IMR-90 (cell line): Measurements from ENCODE around the gene MICAL2. TPM values are rescaled to one million over a fixed set of nuclear protein-coding genes. Genes with fewer than 3 reads are reported as not detected.

Experiments
- ATAC-seq: fragments of 200-7000 bp; cut with Tn5 transposase; 2 replicates; pipeline ENCODE4 v1.9.1; 2020; ENCODE audit warnings: low read depth, mild to moderate bottlenecking, moderate library complexity
- BruUV-seq: library from RNA; stranded (reverse); fragments of 400-500 nt; replicated peaks from 2 replicates; lab custom pipeline; 2021; lab: Mats Ljungman, UMichigan
- CTCF ChIA-PET: fragments of 300-600 bp; formaldehyde crosslinking; extraction: SDS; loops from one replicate; lab custom pipeline; 2021; ENCODE audit warnings: antibody characterized with exemption; lab: Yijun Ruan, JAX
- POLR2A ChIA-PET: fragments of 300-600 bp; sonication (Branson Sonifier 250); formaldehyde crosslinking; loops from one replicate; lab custom pipeline; 2022; ENCODE audit warnings: antibody characterized with exemption; ENCODE audit not compliant: unreplicated experiment; lab: Charles Lee
- DNase-seq: peaks from one replicate; pipeline ENCODE4 v3.0.0; 2013
- H2AFZ ChIP-seq: replicated peaks from 2 replicates; pipeline ENCODE3; 2013; ENCODE audit warnings: low read length, mild to moderate bottlenecking; ENCODE audit not compliant: poor library complexity
- H2AK5ac ChIP-seq: 2 replicates; pipeline ENCODE4 v1.6.1; 2013; ENCODE audit warnings: low read depth, low read length, inconsistent platforms
- H2AK9ac ChIP-seq: replicated peaks from 2 replicates; pipeline ENCODE3; 2013; ENCODE audit warnings: mild to moderate bottlenecking, low read depth, low read length, moderate library complexity; ENCODE audit not compliant: poor library complexity
- H2BK120ac ChIP-seq: 2 replicates; pipeline ENCODE4 v1.6.1; 2013; ENCODE audit warnings: low read depth, low read length, inconsistent platforms
- H2BK15ac ChIP-seq: 3 replicates; pipeline ENCODE4 v1.6.1; 2013; ENCODE audit warnings: low read depth, low read length, inconsistent platforms
- H2BK20ac ChIP-seq: 2 replicates; pipeline ENCODE4 v1.6.1; 2013; ENCODE audit warnings: low read depth, mild to moderate bottlenecking, inconsistent platforms, low read length, moderate library complexity
- H2BK5ac ChIP-seq: 2 replicates; pipeline ENCODE4 v1.6.1; 2013; ENCODE audit warnings: mild to moderate bottlenecking, low read depth, low read length, inconsistent platforms; ENCODE audit not compliant: poor library complexity, severe bottlenecking
- H3K14ac ChIP-seq: replicated peaks from 2 replicates; pipeline ENCODE4 v1.6.1; 2013; ENCODE audit warnings: low read depth, low read length, inconsistent platforms
- H3K18ac ChIP-seq: 2 replicates; pipeline ENCODE4 v1.6.1; 2013; ENCODE audit warnings: low read depth, low read length, control low read depth
- H3K23ac ChIP-seq: 2 replicates; pipeline ENCODE4 v1.6.1; 2013; ENCODE audit warnings: low read depth, low read length, inconsistent platforms
- H3K27ac ChIP-seq: 2 replicates; pipeline ENCODE4 v1.5.1; 2013; ENCODE audit warnings: mild to moderate bottlenecking, control low read depth, low read length; ENCODE audit not compliant: insufficient read depth
- H3K27me3 ChIP-seq: 2 replicates; pipeline ENCODE4 v1.6.1; 2013; ENCODE audit warnings: low read length; ENCODE audit not compliant: control insufficient read depth, insufficient read depth
- H3K36me3 ChIP-seq: 2 replicates; pipeline ENCODE4 v1.6.1; 2013; ENCODE audit warnings: low read length, mixed read lengths; ENCODE audit not compliant: control insufficient read depth, insufficient read depth
- H3K4ac ChIP-seq: 2 replicates; pipeline ENCODE4 v1.6.1; 2013; ENCODE audit warnings: low read depth, low read length, inconsistent platforms
- H3K4me1 ChIP-seq: 2 replicates; pipeline ENCODE4 v1.6.1; 2013; ENCODE audit warnings: low read length, mixed read lengths; ENCODE audit not compliant: control insufficient read depth, insufficient read depth
- H3K4me2 ChIP-seq: 2 replicates; pipeline ENCODE4 v1.6.1; 2013; ENCODE audit warnings: low read depth, mild to moderate bottlenecking, control low read depth, low read length, moderate library complexity
- H3K4me3 ChIP-seq: 2 replicates; pipeline ENCODE4 v1.5.1; 2013; ENCODE audit warnings: low read depth, mild to moderate bottlenecking, control low read depth, low read length, moderate library complexity; ENCODE audit not compliant: insufficient read depth
- H3K56ac ChIP-seq: 2 replicates; pipeline ENCODE4 v1.6.1; 2013; ENCODE audit warnings: low read length, inconsistent platforms; ENCODE audit not compliant: insufficient read depth; ENCODE audit errors: extremely low read depth
- H3K79me1 ChIP-seq, 2 experiments: 2 replicates each; pipeline ENCODE4 v1.6.1; 2013; ENCODE audit warnings: low read length in 2 of 2, inconsistent platforms in 1 of 2, low read depth in 1 of 2
- H3K9ac ChIP-seq: 2 replicates; pipeline ENCODE4 v1.6.1; 2013; ENCODE audit warnings: low read depth, low read length, control low read depth
- H3K9me1 ChIP-seq: 2 replicates; pipeline ENCODE4 v1.6.1; 2013; ENCODE audit warnings: low read length, inconsistent platforms; ENCODE audit not compliant: insufficient read depth
- H3K9me3 ChIP-seq: 2 replicates; pipeline ENCODE4 v1.6.1; 2013; ENCODE audit warnings: low read length; ENCODE audit not compliant: control insufficient read depth, insufficient read depth
- H4K20me1 ChIP-seq: 2 replicates; pipeline ENCODE4 v1.6.1; 2013; ENCODE audit warnings: low read length, inconsistent platforms; ENCODE audit not compliant: insufficient read depth
- H4K5ac ChIP-seq: 2 replicates; pipeline ENCODE4 v1.6.1; 2013; ENCODE audit warnings: mild to moderate bottlenecking, low read depth, low read length, control low read depth
- H4K8ac ChIP-seq, 2 experiments: 2 replicates each; pipeline ENCODE4 v1.6.1; 2013; ENCODE audit warnings: low read depth in 2 of 2, low read length in 2 of 2, control low read depth in 1 of 2, inconsistent platforms in 1 of 2
- H4K91ac ChIP-seq: 2 replicates; pipeline ENCODE4 v1.6.1; 2013; ENCODE audit warnings: low read depth, low read length, inconsistent platforms; ENCODE audit not compliant: insufficient read depth
- BHLHE40 ChIP-seq: fragments of 150-350 bp; IDR thresholded peaks from 2 replicates; pipeline ENCODE4 v1.6.1; 2016; ENCODE audit warnings: mild to moderate bottlenecking, low read depth, low read length
- CEBPB ChIP-seq: IDR thresholded peaks from 2 replicates; pipeline ENCODE4 v1.6.1; 2012; ENCODE audit warnings: low read depth, low read length, improper control_type of control experiment
- CHD1 ChIP-seq: IDR thresholded peaks from 2 replicates; pipeline ENCODE4 v1.6.1; 2012; ENCODE audit warnings: low read depth, low read length, improper control_type of control experiment
- FOS ChIP-seq: fragments of 150-350 bp; IDR thresholded peaks from 2 replicates; pipeline ENCODE4 v1.6.1; 2016; ENCODE audit warnings: low read depth, low read length
- MAFK ChIP-seq: IDR thresholded peaks from 2 replicates; pipeline ENCODE4 v1.6.1; 2012; ENCODE audit warnings: low read depth, low read length, improper control_type of control experiment
- MAZ ChIP-seq: IDR thresholded peaks from 2 replicates; pipeline ENCODE4 v1.6.1; 2012; ENCODE audit warnings: low read depth, mild to moderate bottlenecking, low read length, improper control_type of control experiment, moderate library complexity, borderline replicate concordance
- MXI1 ChIP-seq: IDR thresholded peaks from 2 replicates; pipeline ENCODE4 v1.6.1; 2012; ENCODE audit warnings: low read depth, mild to moderate bottlenecking, low read length, moderate library complexity, borderline replicate concordance
- NFE2L2 ChIP-seq: fragments of 150-350 bp; IDR thresholded peaks from 2 replicates; pipeline ENCODE4 v1.6.1; 2016; ENCODE audit warnings: low read depth, mild to moderate bottlenecking, low read length
- POLR2A ChIP-seq: IDR thresholded peaks from 2 replicates; pipeline ENCODE4 v1.6.1; 2012; ENCODE audit warnings: mild to moderate bottlenecking, low read depth, low read length
- RAD21 ChIP-seq: IDR thresholded peaks from 2 replicates; pipeline ENCODE4 v1.6.1; 2012; ENCODE audit warnings: low read length, improper control_type of control experiment
- RCOR1 ChIP-seq: IDR thresholded peaks from 2 replicates; pipeline ENCODE4 v1.6.1; 2012; ENCODE audit warnings: mild to moderate bottlenecking, low read length, improper control_type of control experiment; ENCODE audit not compliant: insufficient replicate concordance
- RFX5 ChIP-seq: IDR thresholded peaks from 2 replicates; pipeline ENCODE4 v1.8.0; 2012; ENCODE audit warnings: low read depth, mild to moderate bottlenecking, low read length, moderate library complexity
- SMC3 ChIP-seq: fragments of 150-350 bp; IDR thresholded peaks from 2 replicates; pipeline ENCODE4 v1.6.1; 2016; ENCODE audit warnings: low read depth, mild to moderate bottlenecking, antibody characterized with exemption, low read length, moderate library complexity
- WGBS, 2 experiments: methylation state at CpG; one replicate each; pipeline versions ENCODE4 v1.1.5 to v1.1.7; 2013; ENCODE audit warnings: missing lambda C conversion rate in 2 of 2; ENCODE audit not compliant: insufficient read length in 1 of 2; ENCODE audit errors: extremely low coverage in 2 of 2; 5-methylcytosine and 5-hydroxymethylcytosine counted together
- dilution Hi-C: fragments of 300-500 bp; cut with HindIII; formaldehyde crosslinking; loops from one replicate; pipeline ENCODE4 v1.14.3; 2018; ENCODE audit warnings: low sequenced_read_pairs; ENCODE audit not compliant: unreplicated experiment
- in situ Hi-C: fragments of 300-500 bp; cut with MboI; formaldehyde crosslinking; loops from 3 replicates; pipeline ENCODE4 v1.14.3; 2019; ENCODE audit warnings: low sequenced_read_pairs, inconsistent platforms, mixed read lengths
- intact Hi-C: fragments of 100-400 bp; cut with micrococcal nuclease; formaldehyde crosslinking; loops from 2 replicates; pipeline ENCODE4 v1.10.0; 2022
- polyA plus RNA-seq, 3 experiments: library from polyadenylated mRNA; depleted of rRNA; stranded (reverse); fragments of >200 nt; gene quantifications; 2 replicates each; pipeline ENCODE4 v1.2.3, GENCODE V29; 2012; ENCODE audit warnings: low replicate concordance in 1 of 3
- total RNA-seq: library from RNA; depleted of rRNA; stranded (reverse); fragments of >200 nt; gene quantifications from 2 replicates; pipeline ENCODE4 v1.2.3, GENCODE V29; 2012
- TF ChIP-seq, protein P1 (sequence below): fragments of 150-350 bp; IDR thresholded peaks from 2 replicates; pipeline ENCODE4 v1.6.1; 2016; ENCODE audit warnings: low read depth, mild to moderate bottlenecking, low read length, moderate library complexity, borderline replicate concordance
- TF ChIP-seq, protein P2 (sequence below): conservative IDR thresholded peaks from 2 replicates; pipeline ENCODE4 v1.5.1; 2012; ENCODE audit warnings: mild to moderate bottlenecking, low read depth, low read length, improper control_type of control experiment
- TF ChIP-seq, protein P3 (sequence below): fragments of 150-350 bp; IDR thresholded peaks from 2 replicates; pipeline ENCODE4 v1.6.1; 2017; ENCODE audit warnings: mild to moderate bottlenecking, antibody characterized with exemption, low read length, low read depth

MICAL2 gene
- total and polyA plus RNA-seq, 2 of the 4 experiments (the other 2 are of a cell fraction), result 170 to 336 TPM

DNA sequence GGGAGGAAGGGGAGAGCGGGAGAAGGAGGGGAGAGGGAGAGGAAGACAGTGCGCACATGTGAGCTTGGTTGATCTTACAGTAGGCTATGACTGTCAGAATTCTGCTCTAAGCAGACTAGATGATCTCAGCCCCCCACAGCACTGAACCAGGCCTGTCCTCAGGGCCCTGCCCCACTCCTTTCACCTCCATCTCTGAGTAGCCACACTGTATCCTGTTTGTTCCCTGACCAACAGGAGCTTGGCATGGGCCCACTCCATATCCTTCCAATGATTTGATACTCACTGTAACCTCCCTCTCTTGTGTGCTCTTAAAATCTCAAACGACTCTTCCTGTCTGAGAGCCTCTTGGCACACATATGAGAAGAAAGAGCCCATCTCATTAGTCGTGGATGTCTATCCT, 180.9 kb downstream of the MICAL2 start:
- H4K8ac ChIP-seq, result no peak overlapping the region
- no peak overlapping the region for H3K4me3 ChIP-seq
- intact Hi-C loops, result no loop called here
- ATAC-seq, result no peak
- WGBS, 2 experiments, result no CpG with 5 or more reads among the region's 4 CpGs
- 0 out of 2 replicates have a peak overlapping the region, but pooled peaks have one; percentile 19 for H4K91ac ChIP-seq
- no peak overlapping the region for H2AK9ac ChIP-seq
- peaks cover 20% of the 10 kb centered on the region for H3K4me1 ChIP-seq
- H3K4me2 ChIP-seq, result no peak overlapping the region
- peak overlapping the region; percentile 60 for H3K4ac ChIP-seq
- H2AFZ ChIP-seq, result peak overlapping the region; percentile 8
- H3K27me3 ChIP-seq, result no peaks in the 10 kb centered on the region
- H3K36me3 ChIP-seq, result no peaks in the 10 kb centered on the region
- DNase-seq, result no peak
- peak overlapping the region; percentile 76 for H2AK5ac ChIP-seq
- H3K79me1 ChIP-seq, result peaks cover under 1 to 25% of the 10 kb centered on the region in 2 experiments; a peak in 3 of 4 replicates
- peaks cover 8% of the 10 kb centered on the region for H3K9me1 ChIP-seq
- peaks cover 3% of the 10 kb centered on the region; the same call in 1 of the 2 replicates for H4K20me1 ChIP-seq
- TF ChIP-seq MAFK (no peak), RCOR1 (no peak), MXI1 (no peak), CEBPB (no peak), RAD21 (no peak), SMC3 (no peak), CHD1 (no peak), POLR2A (no peak), BHLHE40 (no peak), MAZ (no peak), FOS (no peak), RFX5 (no peak), NFE2L2 (no peak)
- TF ChIP-seq, protein P1, sequence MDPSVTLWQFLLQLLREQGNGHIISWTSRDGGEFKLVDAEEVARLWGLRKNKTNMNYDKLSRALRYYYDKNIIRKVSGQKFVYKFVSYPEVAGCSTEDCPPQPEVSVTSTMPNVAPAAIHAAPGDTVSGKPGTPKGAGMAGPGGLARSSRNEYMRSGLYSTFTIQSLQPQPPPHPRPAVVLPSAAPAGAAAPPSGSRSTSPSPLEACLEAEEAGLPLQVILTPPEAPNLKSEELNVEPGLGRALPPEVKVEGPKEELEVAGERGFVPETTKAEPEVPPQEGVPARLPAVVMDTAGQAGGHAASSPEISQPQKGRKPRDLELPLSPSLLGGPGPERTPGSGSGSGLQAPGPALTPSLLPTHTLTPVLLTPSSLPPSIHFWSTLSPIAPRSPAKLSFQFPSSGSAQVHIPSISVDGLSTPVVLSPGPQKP, result no peak
- TF ChIP-seq, protein P2, sequence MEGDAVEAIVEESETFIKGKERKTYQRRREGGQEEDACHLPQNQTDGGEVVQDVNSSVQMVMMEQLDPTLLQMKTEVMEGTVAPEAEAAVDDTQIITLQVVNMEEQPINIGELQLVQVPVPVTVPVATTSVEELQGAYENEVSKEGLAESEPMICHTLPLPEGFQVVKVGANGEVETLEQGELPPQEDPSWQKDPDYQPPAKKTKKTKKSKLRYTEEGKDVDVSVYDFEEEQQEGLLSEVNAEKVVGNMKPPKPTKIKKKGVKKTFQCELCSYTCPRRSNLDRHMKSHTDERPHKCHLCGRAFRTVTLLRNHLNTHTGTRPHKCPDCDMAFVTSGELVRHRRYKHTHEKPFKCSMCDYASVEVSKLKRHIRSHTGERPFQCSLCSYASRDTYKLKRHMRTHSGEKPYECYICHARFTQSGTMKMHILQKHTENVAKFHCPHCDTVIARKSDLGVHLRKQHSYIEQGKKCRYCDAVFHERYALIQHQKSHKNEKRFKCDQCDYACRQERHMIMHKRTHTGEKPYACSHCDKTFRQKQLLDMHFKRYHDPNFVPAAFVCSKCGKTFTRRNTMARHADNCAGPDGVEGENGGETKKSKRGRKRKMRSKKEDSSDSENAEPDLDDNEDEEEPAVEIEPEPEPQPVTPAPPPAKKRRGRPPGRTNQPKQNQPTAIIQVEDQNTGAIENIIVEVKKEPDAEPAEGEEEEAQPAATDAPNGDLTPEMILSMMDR, result no peak
- TF ChIP-seq, protein P3, sequence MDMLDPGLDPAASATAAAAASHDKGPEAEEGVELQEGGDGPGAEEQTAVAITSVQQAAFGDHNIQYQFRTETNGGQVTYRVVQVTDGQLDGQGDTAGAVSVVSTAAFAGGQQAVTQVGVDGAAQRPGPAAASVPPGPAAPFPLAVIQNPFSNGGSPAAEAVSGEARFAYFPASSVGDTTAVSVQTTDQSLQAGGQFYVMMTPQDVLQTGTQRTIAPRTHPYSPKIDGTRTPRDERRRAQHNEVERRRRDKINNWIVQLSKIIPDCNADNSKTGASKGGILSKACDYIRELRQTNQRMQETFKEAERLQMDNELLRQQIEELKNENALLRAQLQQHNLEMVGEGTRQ, result no peak
- CTCF ChIA-PET, result interaction anchor here (0.8 kb wide), 1 partner anchor 18 kb away, joined by 3 read pairs; no protein-coding TSS in a partner anchor
- H4K5ac ChIP-seq, result no peak overlapping the region
- no peak overlapping the region for H3K18ac ChIP-seq
- H3K23ac ChIP-seq, result no peak overlapping the region
- no peak overlapping the region for H3K9ac ChIP-seq
- no peak overlapping the region for H2BK5ac ChIP-seq
- peak overlapping the region; percentile 53; the same call in 1 of the 2 replicates for H2BK120ac ChIP-seq
- 0 out of 2 replicates have a peak overlapping the region, but pooled peaks have one; percentile 28 for H3K14ac ChIP-seq
- H3K56ac ChIP-seq, result no peak overlapping the region
- H3K9me3 ChIP-seq, result no peaks in the 10 kb centered on the region
- peak overlapping the region; percentile 70; the same call in 2 of the 3 replicates for H2BK15ac ChIP-seq
- POLR2A ChIA-PET, result no interaction called here
- in situ Hi-C loops, result loop anchor here (25.0 kb wide), 1 partner anchor 1254 kb away; no protein-coding TSS in a partner anchor
- dilution Hi-C loops, result no loop called here
- BruUV-seq, result no TSS peak
- no peak overlapping the region for H3K27ac ChIP-seq
- peak overlapping the region; percentile 49; the same call in 1 of the 2 replicates for H2BK20ac ChIP-seq
